GM19328 (cell line): ENCODE data around the gene ADAMTS7.
"Not testable (repeated sequence)": the region's sequence is repeated elsewhere in the genome, so short reads cannot be mapped to it uniquely, and the experiment has no call there.

ENCODE experiments used
- ATAC-seq: cut with Tn5 transposase; IDR thresholded peaks from one replicate; pipeline ENCODE4 v1.9.1; 2021; ENCODE audit warnings: mild to moderate bottlenecking, moderate library complexity; ENCODE audit not compliant: unreplicated experiment

Gene ADAMTS7

GRCh38 chr15:78766041-78766440 is 45.2 kb downstream of the ADAMTS7 start:
- ATAC-seq, result no peak

- not testable (repeated sequence) for ATAC-seq
Observed at GRCh38 chr15:78765154-78765860, 46.0 kb downstream of the ADAMTS7 start.

- ATAC-seq, result not testable (repeated sequence)
Observed at GRCh38 chr15:78764340-78765153, 46.7 kb downstream of the ADAMTS7 start.

GRCh38 chr15:78763796-78764241 is 47.4 kb downstream of the ADAMTS7 start:
- ATAC-seq, result no peak

GRCh38 chr15:78762985-78763795 is 48.1 kb downstream of the ADAMTS7 start:
- ATAC-seq, result no peak

- ATAC-seq, result not testable (repeated sequence)
Observed at GRCh38 chr15:78762386-78762961, 48.8 kb downstream of the ADAMTS7 start.

- no peak for ATAC-seq
Observed at GRCh38 chr15:78761891-78762385, 49.3 kb downstream of the ADAMTS7 start.

GRCh38 chr15:78761475-78761874 is 49.8 kb downstream of the ADAMTS7 start:
- peak; percentile 48 for ATAC-seq

- no peak for ATAC-seq
Observed at GRCh38 chr15:78761020-78761419, 50.2 kb downstream of the ADAMTS7 start.

GRCh38 chr15:78760091-78760882 is 51.0 kb downstream of the ADAMTS7 start:
- ATAC-seq, result not testable (repeated sequence)

- ATAC-seq, result not testable (repeated sequence)
Observed at GRCh38 chr15:78759361-78759998, 51.8 kb downstream of the ADAMTS7 start.

- ATAC-seq, result not testable (repeated sequence)
Observed at GRCh38 chr15:78758486-78759200, 52.6 kb downstream of the ADAMTS7 start.

GRCh38 chr15:78758084-78758483 is 53.2 kb downstream of the ADAMTS7 start:
- not testable (repeated sequence) for ATAC-seq

GRCh38 chr15:78757636-78757905 is 53.7 kb downstream of the ADAMTS7 start:
- ATAC-seq, result no peak

GRCh38 chr15:78756781-78757635 is 54.3 kb downstream of the ADAMTS7 start:
- peak; percentile 52 for ATAC-seq

- not testable (repeated sequence) for ATAC-seq
Observed at GRCh38 chr15:78755900-78756591, 55.2 kb downstream of the ADAMTS7 start.

GRCh38 chr15:78754637-78755280 is 56.5 kb downstream of the ADAMTS7 start:
- ATAC-seq, result not testable (repeated sequence)
